Measurements from ENCODE around the gene STK38L. TPM values are rescaled to one million over a fixed set of nuclear protein-coding genes. Genes with fewer than 3 reads are reported as not detected.
"Not testable (repeated sequence)": the region's sequence is repeated elsewhere in the genome, so short reads cannot be mapped to it uniquely, and the experiment has no call there.

The STK38L gene
- total and polyA plus RNA-seq, 7 experiments from 2014 or later = 7.2 to 22.8 (median 19.4) TPM

DNA sequence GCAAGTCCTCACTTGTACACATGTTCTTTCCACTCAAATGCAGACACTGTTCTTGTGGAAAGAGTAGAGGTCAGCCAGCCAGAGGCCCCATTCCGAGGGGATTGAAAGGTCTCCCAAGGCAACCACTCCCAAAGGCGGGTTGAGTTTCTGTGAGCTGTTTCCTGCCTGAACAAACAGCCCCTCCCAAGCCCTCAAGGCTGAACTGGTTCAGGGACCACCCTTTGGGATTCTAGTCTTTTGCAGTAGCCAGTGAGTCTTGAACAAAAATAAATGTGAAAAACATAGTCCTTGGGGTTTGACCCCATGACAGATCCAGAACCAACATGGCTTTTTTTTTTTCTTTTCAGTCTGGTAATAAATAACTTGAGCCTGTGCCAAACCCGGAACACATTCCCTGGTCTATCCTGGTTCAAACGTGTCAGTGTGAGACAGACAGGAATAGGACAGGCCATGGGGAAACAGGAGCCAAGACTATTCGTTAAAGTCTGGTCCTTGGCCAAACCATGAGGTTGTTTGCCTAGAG lies 17.6 kb upstream of the STK38L start:
- Mint-ChIP-seq H3K27ac (no peak overlapping the region), H3K4me3 (no peak overlapping the region), H3K36me3 (peaks cover 0 to 2% (median 0%) of the 10 kb centered on the region in 5 donors), H3K4me1 (peaks cover 0 to 5% (median 0%) of the 10 kb centered on the region in 7 donors), H3K27me3 (peaks cover 0 to 5% (median 0%) of the 10 kb centered on the region in 5 donors), H3K9me3 (peaks cover 0 to 5% (median 0%) of the 10 kb centered on the region in 11 donors)
- no peaks in the 10 kb centered on the region for H3K36me3 ChIP-seq (ENCODE audit: control insufficient read depth in 2 of 3, insufficient read depth in 3 of 3, low read length in 3 of 3)
- H3K9me3 ChIP-seq (ENCODE audit: control insufficient read depth in 2 of 3, low read length in 3 of 3) = no peaks in the 10 kb centered on the region
- H3K27ac ChIP-seq (ENCODE audit: low read depth, low read length) = no peak overlapping the region
- no peak for ATAC-seq
- CTCF ChIA-PET = no interaction called here
- intact Hi-C loops (cut with micrococcal nuclease) = no loop called here
- no peak overlapping the region for H3K4me3 ChIP-seq (ENCODE audit: low read length)
- H3K4me1 ChIP-seq (ENCODE audit: control insufficient read depth in 2 of 2, insufficient read depth in 2 of 2, low read length in 2 of 2) = no peaks in the 10 kb centered on the region
- POLR2A ChIA-PET = no interaction called here
- H3K27me3 ChIP-seq (ENCODE audit: control insufficient read depth in 2 of 2, insufficient read depth in 2 of 2, low read length in 2 of 2) = no peaks in the 10 kb centered on the region
- no peak for DNase-seq

DNA sequence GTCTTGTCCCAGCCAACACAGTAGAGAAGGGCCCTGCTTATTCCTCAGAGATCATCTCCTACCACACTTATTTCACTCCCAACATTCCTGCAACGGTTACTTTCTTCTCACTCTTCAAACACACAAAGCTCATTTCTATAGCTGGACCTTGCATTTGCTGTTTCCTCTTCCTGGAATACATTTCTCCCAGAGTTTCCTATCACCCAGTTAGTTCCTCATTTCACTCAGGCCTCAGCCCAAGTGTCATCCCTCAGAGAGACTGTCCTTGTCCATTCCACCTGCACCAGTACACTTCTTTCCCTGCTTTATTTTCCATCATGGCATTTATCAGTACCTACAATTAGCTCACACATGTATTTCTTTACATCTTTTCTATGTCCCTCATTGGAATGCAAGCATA lies 14.7 kb upstream of the STK38L start:
- ATAC-seq (no peak), DNase-seq (no peak)
- peaks cover 0 to 5% (median 0%) of the 10 kb centered on the region in 7 donors for H3K4me1 Mint-ChIP-seq
- intact Hi-C loops (cut with micrococcal nuclease) = no loop called here
- peaks cover 0 to 7% (median 0%) of the 10 kb centered on the region in 11 donors for H3K9me3 Mint-ChIP-seq
- H3K36me3 ChIP-seq (ENCODE audit: control insufficient read depth in 2 of 3, insufficient read depth in 3 of 3, low read length in 3 of 3) = no peaks in the 10 kb centered on the region
- H3K36me3 Mint-ChIP-seq = peaks cover 0 to 4% (median 0%) of the 10 kb centered on the region in 5 donors
- H3K27ac Mint-ChIP-seq = no peak overlapping the region
- H3K27me3 ChIP-seq (ENCODE audit: control insufficient read depth in 2 of 2, insufficient read depth in 2 of 2, low read length in 2 of 2) = no peaks in the 10 kb centered on the region
- no peaks in the 10 kb centered on the region for H3K9me3 ChIP-seq (ENCODE audit: control insufficient read depth in 2 of 3, low read length in 3 of 3)
- no peak overlapping the region for H3K4me3 Mint-ChIP-seq
- H3K27me3 Mint-ChIP-seq = peaks cover 0 to 12% (median 0%) of the 10 kb centered on the region in 5 donors
- CTCF ChIA-PET = no interaction called here
- POLR2A ChIA-PET = interaction anchor here (1.3 kb wide), 1 partner anchor 15 kb away, joined by 3 read pairs; no protein-coding TSS in a partner anchor
- no peak overlapping the region for H3K4me3 ChIP-seq (ENCODE audit: low read length)
- no peaks in the 10 kb centered on the region for H3K4me1 ChIP-seq (ENCODE audit: control insufficient read depth in 2 of 2, insufficient read depth in 2 of 2, low read length in 2 of 2)
- H3K27ac ChIP-seq (ENCODE audit: low read depth, low read length) = no peak overlapping the region

- H3K36me3 ChIP-seq (ENCODE audit: control insufficient read depth in 2 of 3, insufficient read depth in 3 of 3, low read length in 3 of 3); H3K27ac ChIP-seq (ENCODE audit: low read depth, low read length); H3K9me3 ChIP-seq (ENCODE audit: control insufficient read depth in 2 of 3, low read length in 3 of 3); H3K4me1 Mint-ChIP-seq; DNase-seq; H3K4me3 ChIP-seq (ENCODE audit: low read length); H3K9me3 Mint-ChIP-seq; H3K27ac Mint-ChIP-seq; ATAC-seq; H3K36me3 Mint-ChIP-seq; H3K27me3 ChIP-seq (ENCODE audit: control insufficient read depth in 2 of 2, insufficient read depth in 2 of 2, low read length in 2 of 2); H3K4me3 Mint-ChIP-seq; CTCF ChIA-PET; H3K4me1 ChIP-seq (ENCODE audit: control insufficient read depth in 2 of 2, insufficient read depth in 2 of 2, low read length in 2 of 2); POLR2A ChIA-PET: not testable (repeated sequence)
- peaks cover 0 to 12% (median 0%) of the 10 kb centered on the region in 5 donors for H3K27me3 Mint-ChIP-seq
- intact Hi-C loops (cut with micrococcal nuclease) = loop anchor here in 1 of 2 donors (10.0 kb wide), 1 partner anchor 1873 kb away; no protein-coding TSS in a partner anchor
These were observed 12.7 kb upstream of the STK38L start for GRCh38 chr12:27231374-27231773.

GRCh38 chr12:27233814-27234213 lies 10.3 kb upstream of the STK38L start:
- no peak overlapping the region for H3K27ac Mint-ChIP-seq
- no peak for DNase-seq
- peaks cover 0 to 4% (median 0%) of the 10 kb centered on the region in 5 donors for H3K36me3 Mint-ChIP-seq
- Histone ChIP-seq H3K27me3 (ENCODE audit: control insufficient read depth in 2 of 2, insufficient read depth in 2 of 2, low read length in 2 of 2) (no peaks in the 10 kb centered on the region), H3K4me1 (ENCODE audit: control insufficient read depth in 2 of 2, insufficient read depth in 2 of 2, low read length in 2 of 2) (peaks cover 0 to 11% of the 10 kb centered on the region in 2 donors), H3K36me3 (ENCODE audit: control insufficient read depth in 2 of 3, insufficient read depth in 3 of 3, low read length in 3 of 3) (no peaks in the 10 kb centered on the region), H3K4me3 (ENCODE audit: low read length) (no peak overlapping the region), H3K9me3 (ENCODE audit: control insufficient read depth in 2 of 3, low read length in 3 of 3) (no peaks in the 10 kb centered on the region), H3K27ac (ENCODE audit: low read depth, low read length) (no peak overlapping the region)
- peaks cover 0 to 4% (median 0%) of the 10 kb centered on the region in 11 donors for H3K9me3 Mint-ChIP-seq
- ATAC-seq = no peak
- CTCF ChIA-PET = interaction anchor here (0.8 kb wide), 1 partner anchor 1866 kb away, joined by 3 read pairs; no protein-coding TSS in a partner anchor
- no peak overlapping the region for H3K4me3 Mint-ChIP-seq
- intact Hi-C loops (cut with micrococcal nuclease) = loop anchor here in 1 of 2 donors (10.0 kb wide), 1 partner anchor 1871 kb away; no protein-coding TSS in a partner anchor
- peaks cover 0 to 8% (median 0%) of the 10 kb centered on the region in 5 donors for H3K27me3 Mint-ChIP-seq
- peaks cover 11 to 23% (median 18%) of the 10 kb centered on the region in 7 donors for H3K4me1 Mint-ChIP-seq
- POLR2A ChIA-PET = no interaction called here

DNA sequence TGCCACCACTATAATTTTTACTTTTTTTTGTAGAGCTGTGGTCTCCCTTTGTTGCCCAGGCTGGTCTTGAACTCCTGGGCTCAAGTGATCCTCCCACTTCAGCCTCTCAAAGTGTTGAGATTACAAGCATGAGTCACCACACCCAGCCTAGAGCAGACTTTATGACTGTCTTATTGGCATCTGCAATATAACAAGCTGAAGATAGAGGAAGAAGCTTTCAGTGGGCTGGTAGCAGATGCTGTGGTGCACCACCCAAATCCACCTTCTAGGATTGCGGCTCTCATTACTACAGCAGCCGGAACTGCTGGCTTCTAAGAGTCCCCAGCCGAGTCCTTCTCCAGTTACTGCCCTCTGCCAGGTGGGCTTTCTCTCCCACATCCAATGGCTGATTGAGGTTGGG lies 7.6 kb upstream of the STK38L start:
- Histone ChIP-seq H3K36me3 (ENCODE audit: control insufficient read depth in 2 of 3, insufficient read depth in 3 of 3, low read length in 3 of 3) (no peaks in the 10 kb centered on the region), H3K27me3 (ENCODE audit: control insufficient read depth in 2 of 2, insufficient read depth in 2 of 2, low read length in 2 of 2) (no peaks in the 10 kb centered on the region), H3K4me1 (ENCODE audit: control insufficient read depth in 2 of 2, insufficient read depth in 2 of 2, low read length in 2 of 2) (peaks cover 0 to 14% of the 10 kb centered on the region in 2 donors), H3K4me3 (ENCODE audit: low read length) (no peak overlapping the region), H3K27ac (ENCODE audit: low read depth, low read length) (no peak overlapping the region), H3K9me3 (ENCODE audit: control insufficient read depth in 2 of 3, low read length in 3 of 3) (no peaks in the 10 kb centered on the region)
- ATAC-seq (peak; percentile 30), DNase-seq (no peak)
- Mint-ChIP-seq H3K27ac (no peak overlapping the region), H3K27me3 (peaks cover 0 to 8% (median 0%) of the 10 kb centered on the region in 5 donors), H3K9me3 (peaks cover 0 to 4% (median 0%) of the 10 kb centered on the region in 11 donors), H3K4me3 (no peak overlapping the region), H3K4me1 (peaks cover 12 to 34% (median 32%) of the 10 kb centered on the region in 7 donors), H3K36me3 (peaks cover 0 to 4% (median 0%) of the 10 kb centered on the region in 5 donors)
- intact Hi-C loops (cut with micrococcal nuclease) = loop anchor here in 1 of 2 donors (5.0 to 10.0 kb wide), 2 partner anchors 1114 to 1868 kb away; no protein-coding TSS in a partner anchor
- POLR2A ChIA-PET = no interaction called here
- CTCF ChIA-PET = interaction anchor here (0.6 kb wide), 1 partner anchor 1013 kb away, joined by 3 read pairs; no protein-coding TSS in a partner anchor

DNA sequence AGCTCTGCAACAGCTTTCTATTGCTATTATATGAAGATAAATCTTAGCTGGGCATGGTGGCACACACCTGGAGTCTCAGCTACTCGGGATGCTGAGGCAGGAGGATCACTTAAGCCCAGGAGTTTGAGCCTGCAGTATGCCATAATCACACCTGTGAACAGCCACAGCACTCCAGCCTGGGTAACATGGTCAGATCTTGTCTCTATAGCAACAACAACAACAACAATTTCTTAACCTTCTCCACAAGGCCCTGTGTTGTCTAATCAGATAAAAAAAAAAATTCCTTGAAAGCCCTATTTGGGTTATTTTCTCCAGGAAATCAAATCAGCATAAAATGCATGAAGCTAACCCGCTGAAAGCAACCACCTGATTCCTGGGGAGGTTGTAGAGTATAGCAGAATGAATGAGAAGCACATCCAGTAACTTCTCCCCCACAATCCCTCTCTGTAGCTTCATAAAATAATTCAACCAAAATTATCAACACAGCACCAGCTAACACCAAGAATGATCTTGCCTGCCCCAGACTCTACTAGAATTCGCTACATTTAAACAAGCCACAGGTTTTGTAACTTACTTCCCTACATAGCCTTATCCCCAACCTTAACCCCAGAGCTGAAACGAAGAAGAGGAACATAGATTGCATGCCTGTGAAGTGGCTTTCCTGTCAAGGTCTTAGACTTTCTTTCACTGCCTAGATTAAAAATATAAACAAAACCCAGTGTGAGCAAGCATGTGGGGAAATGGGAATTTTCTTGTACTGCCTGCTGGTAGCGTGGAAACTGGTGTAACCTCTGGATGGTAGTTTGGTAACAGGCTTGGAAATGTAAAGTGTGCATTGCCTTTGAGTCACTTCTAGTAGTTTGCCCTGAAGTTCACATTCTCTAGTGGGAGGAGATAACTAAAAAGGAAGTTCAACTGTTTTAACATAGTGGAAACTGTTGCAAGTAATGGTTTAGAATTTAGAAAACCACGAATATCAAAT lies 6.0 kb upstream of the STK38L start:
- Mint-ChIP-seq H3K4me3 (peak overlapping the region in 9 of 10 donors; percentile 39 to 73 (median 48)), H3K4me1 (peaks cover 12 to 34% (median 32%) of the 10 kb centered on the region in 7 donors), H3K36me3 (peaks cover 0 to 1% (median 0%) of the 10 kb centered on the region in 5 donors), H3K9me3 (peaks cover 0 to under 1% (median 0%) of the 10 kb centered on the region in 11 donors), H3K27ac (peak overlapping the region; percentile 60 to 93 (median 87)), H3K27me3 (peaks cover 0 to 5% (median 0%) of the 10 kb centered on the region in 5 donors)
- H3K27ac ChIP-seq (ENCODE audit: low read depth, low read length) = peak overlapping the region; percentile 42
- DNase-seq = peak in 7 of 9 donors; percentile 6 to 31 (median 25)
- peaks cover 0 to 14% of the 10 kb centered on the region in 2 donors for H3K4me1 ChIP-seq (ENCODE audit: control insufficient read depth in 2 of 2, insufficient read depth in 2 of 2, low read length in 2 of 2)
- ChIA-PET POLR2A (interaction anchor here (0.6 kb wide), 2 partner anchors 40 to 155 kb away, joined by 3 read pairs; no protein-coding TSS in a partner anchor), CTCF (no interaction called here)
- intact Hi-C loops (cut with micrococcal nuclease) = loop anchor here in 1 of 2 donors (5.0 to 10.0 kb wide), 2 partner anchors 1116 to 1867 kb away; no protein-coding TSS in a partner anchor
- peak; percentile 86 for ATAC-seq
- H3K9me3 ChIP-seq (ENCODE audit: control insufficient read depth in 2 of 3, low read length in 3 of 3) = no peaks in the 10 kb centered on the region
- H3K36me3 ChIP-seq (ENCODE audit: control insufficient read depth in 2 of 3, insufficient read depth in 3 of 3, low read length in 3 of 3) = no peaks in the 10 kb centered on the region
- H3K27me3 ChIP-seq (ENCODE audit: control insufficient read depth in 2 of 2, insufficient read depth in 2 of 2, low read length in 2 of 2) = no peaks in the 10 kb centered on the region
- no peak overlapping the region for H3K4me3 ChIP-seq (ENCODE audit: low read length)

All from naive thymus-derived CD4-positive, alpha-beta T cell (primary cell).